Glomerular endothelial cell (primary cell): ENCODE results near the gene RAB8A. TPM values are rescaled to one million over a fixed set of nuclear protein-coding genes. Genes with fewer than 3 reads are reported as not detected.
A peak's percentile ranks its signal among the peaks of the same experiment; 100 is the strongest.
"Not testable (repeated sequence)": the region's sequence is repeated elsewhere in the genome, so short reads cannot be mapped to it uniquely, and the experiment has no call there.

Experiments used
- DNase-seq: peaks from one replicate; pipeline ENCODE4 v3.0.0-alpha.2; 2011; ENCODE audit warnings: low read depth, low spot score; ENCODE audit errors: extremely low read depth
- total RNA-seq: library from RNA; depleted of rRNA; stranded (reverse); fragments of >200 nt; gene quantifications from 2 replicates; pipeline ENCODE4 v1.2.3, GENCODE V29; 2015

Gene RAB8A
- total RNA-seq, 1 donor from 2014 or later: 67.5 TPM

DNA sequence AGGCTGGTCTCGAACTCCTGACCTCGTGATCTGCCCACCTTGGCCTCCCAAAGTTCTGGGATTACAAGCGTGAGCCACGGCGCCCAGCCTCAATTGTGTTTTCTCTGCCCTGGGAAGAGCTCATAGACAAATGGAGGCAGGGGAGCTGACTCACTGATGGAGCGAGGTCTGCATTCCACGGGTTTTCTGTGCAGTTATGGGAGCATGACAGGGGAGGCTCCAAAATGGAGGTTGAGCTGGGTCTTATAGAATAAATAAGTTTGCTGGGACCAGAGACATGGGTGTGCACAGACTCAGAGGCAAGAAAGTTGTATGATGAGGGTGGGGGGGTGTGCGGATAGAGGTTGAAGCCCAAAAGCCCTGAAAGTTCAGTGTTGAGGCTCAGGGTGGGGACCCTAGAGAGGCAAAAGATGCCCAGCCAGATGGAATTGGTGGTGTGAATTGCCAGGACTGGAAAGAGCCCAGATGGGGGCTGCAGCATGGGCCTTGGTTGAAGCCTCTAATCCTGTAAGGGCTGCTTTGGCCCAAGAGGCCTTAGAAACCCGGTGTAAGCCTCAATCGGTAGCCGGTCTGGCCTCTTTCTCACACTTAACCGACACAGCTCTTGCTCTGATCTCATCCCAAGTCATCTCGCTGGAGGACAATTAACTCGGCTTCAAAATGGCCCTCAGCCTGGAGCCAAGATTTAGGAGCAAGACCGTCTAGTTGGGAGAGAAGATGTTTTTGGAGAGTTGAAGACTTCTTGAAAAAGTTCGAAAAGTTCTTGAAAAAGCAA lies 33.5 kb upstream of the RAB8A start:
- DNase-seq: no peak

- DNase-seq: peak; percentile 93
Observed at GRCh38 chr19:16078759-16079707, 32.7 kb upstream of the RAB8A start.

DNA sequence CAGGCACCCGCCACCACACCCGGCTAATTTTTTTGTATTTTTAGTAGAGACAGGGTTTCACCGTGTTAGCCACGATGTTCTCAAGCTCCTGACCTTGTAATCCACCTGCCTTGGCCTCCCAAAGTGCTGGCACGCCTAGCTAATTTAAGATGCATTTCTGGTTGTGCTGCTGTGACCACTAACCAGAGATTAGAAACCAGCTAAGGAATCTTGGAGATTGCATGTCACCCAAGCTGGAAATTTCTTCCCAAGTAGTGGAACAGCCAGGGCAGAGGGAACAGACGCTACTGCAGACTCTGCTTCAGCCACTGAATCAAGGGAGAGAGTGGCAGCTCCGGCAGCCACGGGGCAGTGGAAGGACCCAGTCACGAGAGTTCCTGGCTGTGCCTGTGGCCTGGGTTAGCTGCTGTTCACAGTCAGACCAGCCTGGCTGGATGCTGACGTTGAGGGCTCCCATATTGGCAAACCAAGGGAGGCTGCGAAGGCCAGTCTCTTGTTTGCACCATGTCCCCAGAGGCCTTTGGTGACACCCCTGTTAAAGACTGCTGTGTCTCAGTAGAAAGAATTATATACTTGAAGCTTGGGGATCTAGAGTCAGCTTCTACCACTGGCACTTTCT lies 27.5 kb upstream of the RAB8A start:
- no peak for DNase-seq

DNA sequence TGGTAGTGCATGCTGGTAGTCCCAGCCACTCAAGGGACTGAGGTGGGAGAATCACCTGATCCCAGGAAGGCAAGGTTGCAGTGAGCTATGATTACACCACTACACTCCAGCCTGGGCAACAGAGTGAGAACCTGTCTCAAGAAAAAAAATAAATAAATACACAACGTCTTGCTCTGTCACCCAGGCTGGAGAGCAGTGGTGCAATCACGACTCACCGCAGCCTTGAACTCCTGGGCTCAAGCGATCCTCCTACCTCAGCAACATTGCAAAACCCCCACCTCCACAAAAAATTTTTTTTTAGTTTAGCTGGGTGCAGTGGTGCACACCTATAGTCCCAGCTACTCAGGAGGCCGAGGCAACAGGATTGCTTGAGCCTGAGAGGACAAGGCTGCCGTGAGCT lies 26.6 kb upstream of the RAB8A start:
- no peak for DNase-seq

DNA sequence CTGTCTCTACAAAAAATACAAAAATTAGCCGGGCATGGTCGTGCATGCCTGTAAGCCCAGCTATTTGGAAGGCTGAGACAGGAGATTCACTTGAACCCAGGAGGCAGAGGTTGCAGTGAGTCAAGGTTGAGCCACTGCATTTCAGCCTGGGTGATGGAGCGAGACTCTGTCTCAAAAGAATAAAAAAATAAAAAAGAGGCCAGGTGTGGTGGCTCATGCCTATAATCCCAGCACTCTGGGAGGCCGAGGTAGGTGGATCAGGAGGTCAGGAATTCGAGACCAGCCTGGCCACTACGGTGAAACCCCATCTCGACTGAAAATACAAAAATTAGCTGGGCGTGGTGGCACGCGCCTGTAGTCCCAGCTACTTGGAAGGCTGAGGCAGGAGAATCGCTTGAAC lies 24.3 kb upstream of the RAB8A start:
- not testable (repeated sequence) for DNase-seq

DNA sequence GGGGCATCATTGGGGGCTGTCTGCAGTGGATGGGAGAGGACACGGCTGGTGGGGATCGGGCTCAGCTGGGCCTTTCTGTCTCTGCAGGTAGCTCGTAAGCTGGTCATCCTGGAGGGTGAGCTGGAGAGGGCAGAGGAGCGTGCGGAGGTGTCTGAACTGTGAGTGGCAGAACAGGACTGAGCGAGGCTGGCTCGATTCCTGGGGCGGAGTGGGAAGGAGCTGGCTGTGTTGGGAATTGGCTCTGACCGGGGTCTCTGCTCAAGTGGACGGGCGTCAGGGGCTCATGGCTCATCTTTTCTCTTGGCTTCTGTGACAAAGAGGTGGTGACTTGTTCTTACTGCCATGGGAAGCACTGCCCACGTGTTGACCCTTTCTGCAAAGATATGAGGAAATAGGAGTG lies 23.7 kb upstream of the RAB8A start:
- no peak for DNase-seq

DNA sequence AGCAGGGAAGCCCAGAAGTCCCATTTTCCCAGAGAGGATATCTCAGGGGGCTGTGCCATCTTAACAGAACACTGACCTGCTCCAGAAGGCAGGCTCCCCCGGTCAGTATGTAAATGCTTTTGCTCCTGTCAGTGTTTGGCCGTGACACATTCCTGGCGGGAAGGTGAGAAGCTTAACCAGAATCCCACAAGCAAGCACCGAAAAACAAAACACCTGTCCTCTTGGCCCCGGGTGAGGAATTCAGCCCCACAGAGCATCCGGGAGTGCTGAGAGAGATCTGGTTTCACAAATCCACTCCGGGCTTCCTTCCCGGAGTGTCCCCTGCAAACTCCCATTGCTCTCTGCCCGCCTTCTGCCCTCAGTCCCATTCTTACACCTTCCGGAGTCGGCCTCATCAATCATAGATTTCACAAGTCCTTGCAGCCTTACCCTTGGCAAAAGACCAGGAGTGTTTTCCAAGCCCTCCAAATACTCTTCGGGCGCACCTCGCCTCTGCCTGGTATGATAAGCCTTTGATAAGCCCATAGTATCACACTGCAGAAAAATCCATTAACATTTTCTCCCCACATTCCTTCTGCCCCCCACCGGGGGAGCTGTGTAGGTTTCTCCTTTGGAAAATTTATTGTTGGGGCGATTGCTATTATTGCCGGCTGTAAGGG lies 23.2 kb upstream of the RAB8A start:
- no peak for DNase-seq

- no peak for DNase-seq
Observed at GRCh38 chr19:16089010-16089846, 22.5 kb upstream of the RAB8A start.

GRCh38 chr19:16091546-16092475 lies 19.9 kb upstream of the RAB8A start:
- DNase-seq: no peak

DNA sequence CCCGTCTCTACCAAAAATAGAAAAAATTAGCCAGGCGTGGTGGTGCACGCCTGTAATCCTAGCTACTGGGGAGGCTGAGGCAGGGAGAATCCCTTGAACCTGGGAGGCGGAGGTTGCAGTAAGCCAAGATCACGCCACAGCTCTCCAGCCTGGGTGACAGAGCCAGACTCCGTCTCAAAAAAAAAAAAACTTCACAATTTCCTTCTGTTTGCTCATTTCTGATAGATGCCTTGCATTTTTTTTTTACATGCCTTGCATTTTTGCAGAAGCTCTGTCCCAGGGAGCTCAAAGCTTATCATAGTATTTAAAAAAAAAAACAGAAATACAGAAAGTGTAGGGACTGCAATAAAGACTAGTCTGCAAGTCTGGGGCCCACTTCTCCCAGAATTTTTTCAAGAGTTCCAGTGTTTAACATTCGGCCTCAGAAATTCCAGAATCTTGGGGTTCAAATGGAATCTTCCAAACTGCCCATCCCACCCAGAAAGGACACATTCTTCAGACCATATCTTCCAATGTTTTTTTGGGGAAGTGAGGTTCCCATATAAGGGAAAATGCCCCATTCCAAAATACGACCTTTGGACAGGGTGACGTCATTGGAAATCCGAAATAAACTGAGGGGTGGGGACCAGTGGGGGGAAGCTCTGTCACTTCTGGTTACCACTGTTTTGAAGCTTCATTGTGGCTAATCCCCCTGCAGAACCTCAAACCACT lies 17.2 kb upstream of the RAB8A start:
- DNase-seq: no peak

DNA sequence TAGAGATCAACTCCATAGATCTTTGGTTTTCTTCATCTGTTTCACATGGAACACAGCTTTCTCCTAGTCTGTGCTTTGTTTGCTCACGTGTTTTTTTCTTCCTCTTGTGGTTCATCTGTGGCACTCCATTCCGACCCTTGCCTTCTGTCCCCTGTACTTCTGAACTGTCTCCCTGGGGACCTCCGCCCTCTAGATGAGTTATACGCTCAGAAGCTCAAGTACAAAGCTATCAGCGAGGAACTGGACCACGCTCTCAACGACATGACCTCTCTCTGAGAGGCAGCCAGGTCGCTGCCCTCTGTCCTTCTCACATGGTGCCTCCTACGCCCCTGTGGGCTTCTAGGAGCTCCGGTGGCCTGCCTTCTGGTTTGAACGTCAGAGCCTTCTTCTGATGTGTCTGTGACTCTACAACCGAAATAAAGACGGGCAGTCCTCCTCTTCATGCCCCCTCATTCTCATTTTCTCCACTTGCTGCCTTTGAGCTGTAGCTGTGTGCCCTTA lies 16.6 kb upstream of the RAB8A start:
- no peak for DNase-seq

DNA sequence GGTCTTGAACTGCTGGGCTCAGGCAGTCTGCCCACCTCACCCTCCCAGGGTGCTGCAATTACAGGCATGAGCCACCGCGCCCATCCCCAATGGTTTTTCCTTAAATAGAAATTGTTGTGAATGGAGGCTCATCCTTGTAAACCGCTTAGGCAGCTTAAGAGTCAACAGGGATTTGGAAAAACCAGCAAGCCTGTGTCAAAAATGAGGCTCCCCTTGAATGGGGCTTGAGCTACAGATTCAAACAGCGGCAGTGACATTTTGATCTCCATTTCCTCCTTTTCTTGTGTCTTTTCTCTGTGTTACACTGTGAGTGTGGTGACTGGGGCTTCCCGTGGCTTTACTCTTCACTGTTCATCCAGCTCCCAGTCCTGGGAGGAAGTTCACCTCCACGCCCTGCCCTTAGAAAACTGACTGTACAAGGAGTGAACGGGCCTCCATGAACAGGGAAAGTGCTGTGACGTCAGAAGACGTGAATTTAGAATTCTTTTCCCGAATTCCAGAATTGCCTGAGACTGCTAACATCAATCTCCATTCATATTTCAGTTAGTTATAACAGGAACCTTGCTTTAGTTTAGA lies 15.3 kb upstream of the RAB8A start:
- DNase-seq: no peak

DNA sequence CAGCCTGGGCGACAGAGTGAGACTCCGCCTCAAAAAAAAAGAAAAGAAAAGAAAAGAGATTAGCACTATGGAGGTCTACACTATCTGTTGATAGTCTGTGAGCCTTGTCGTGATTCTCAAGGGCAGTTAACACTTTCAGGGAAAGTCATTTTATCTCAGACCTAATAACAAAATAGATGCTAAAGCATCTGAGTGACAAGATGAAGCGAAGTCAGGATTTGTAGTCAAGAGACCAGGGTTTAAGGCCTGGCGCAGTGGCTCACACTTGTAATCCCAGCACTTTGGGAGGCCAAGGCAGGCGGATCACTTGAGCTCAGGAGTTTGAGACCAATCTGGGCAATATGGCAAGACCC lies 13.3 kb upstream of the RAB8A start:
- DNase-seq: no peak

- no peak for DNase-seq
Observed at GRCh38 chr19:16098821-16099220, 12.9 kb upstream of the RAB8A start.

DNA sequence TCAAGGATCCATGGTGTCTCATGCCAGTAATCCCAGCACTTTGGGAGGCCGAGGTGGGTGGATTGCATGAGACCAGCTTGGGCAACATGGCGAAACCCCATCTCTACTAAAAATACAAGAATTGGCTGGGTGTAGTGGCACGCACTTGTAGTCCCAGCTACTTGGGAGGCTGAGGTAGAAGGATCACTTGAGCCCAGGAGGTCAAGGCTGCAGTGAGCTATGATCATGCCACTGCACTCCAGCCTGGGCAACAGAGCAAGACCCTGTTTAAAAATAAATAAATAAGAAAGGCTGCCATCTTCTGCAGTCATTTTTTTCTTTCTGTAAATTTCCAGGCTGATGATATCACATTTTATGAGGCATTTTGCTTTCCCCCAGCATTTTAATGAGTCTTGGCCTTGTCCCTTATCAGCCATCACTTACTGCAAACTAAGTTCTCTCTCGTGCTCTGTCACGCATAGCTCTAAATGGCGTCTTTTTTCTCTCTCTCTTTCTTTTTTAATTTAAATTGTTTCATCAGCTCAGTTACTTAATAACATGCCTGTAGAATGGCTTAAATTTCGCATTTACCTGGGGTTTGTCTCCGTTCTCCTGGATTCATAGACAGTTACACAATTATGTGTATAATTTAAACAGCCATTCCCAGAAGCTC lies 12.2 kb upstream of the RAB8A start:
- DNase-seq: not testable (repeated sequence)

- no peak for DNase-seq
Observed at GRCh38 chr19:16100524-16100923, 11.2 kb upstream of the RAB8A start.

GRCh38 chr19:16104722-16105121 lies 7.0 kb upstream of the RAB8A start:
- no peak for DNase-seq
